ENCODE measurements around the gene MTRF1.
"Not testable (repeated sequence)": the region's sequence is repeated elsewhere in the genome, so short reads cannot be mapped to it uniquely, and the experiment has no call there.

MTRF1 gene

DNA sequence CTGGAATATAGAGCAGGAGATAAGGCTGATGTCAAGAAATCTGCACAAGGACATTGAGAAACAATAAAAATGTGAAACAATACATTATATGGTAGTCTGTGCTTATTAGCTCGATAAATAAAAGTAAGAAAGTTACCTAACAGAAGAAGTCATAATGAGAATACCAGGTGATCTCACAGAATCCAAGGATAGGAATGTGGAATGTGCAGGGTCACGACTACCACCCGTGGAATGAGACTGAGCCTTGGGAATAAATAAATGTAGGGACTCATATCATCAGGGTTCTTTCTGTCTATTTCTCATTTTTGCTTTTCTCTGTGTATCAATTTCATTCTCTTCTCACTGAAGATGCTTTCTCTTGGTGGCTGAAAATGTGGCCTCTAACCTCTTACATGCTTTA, 43.0 kb downstream of the MTRF1 start:
- DNase-seq, result no peak

DNA sequence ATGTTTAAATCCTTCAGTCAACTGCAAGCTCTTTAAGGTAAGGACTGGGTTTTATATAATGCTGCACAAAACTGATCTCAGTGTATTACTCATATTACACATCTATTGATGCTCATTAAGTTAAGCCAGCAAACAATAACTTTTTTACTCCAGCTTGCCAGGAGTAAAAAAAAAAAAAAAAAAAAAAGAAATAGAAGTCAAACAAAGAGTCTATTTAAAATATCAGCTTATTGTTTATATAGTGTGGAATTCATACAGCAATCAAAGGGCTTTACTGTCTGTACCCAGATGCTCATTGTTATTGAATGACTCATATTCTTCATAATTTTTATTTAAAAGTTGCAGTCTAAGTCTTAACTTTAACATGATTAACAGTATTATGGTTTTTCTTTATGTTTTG, 47.2 kb downstream of the MTRF1 start:
- no peak for DNase-seq

DNA sequence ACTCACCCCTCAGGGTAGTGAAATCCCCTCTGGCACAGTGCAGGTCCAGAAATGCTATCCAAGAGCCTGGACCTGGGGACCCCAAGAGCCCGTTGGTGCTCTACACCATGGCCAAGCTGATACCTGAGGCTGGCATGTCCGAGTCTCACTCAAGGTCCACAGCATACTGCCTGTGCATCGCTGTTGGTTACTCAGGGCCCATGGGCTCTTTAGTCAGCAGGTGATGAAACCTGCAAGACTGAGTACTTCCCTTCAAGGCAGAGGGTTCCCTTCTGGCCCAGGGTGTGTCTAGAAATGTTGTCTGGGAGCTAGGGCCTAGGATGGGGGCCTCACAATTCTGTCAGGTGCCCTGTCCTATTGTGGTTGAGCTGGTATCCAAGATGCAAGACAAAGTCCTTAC, 49.5 kb downstream of the MTRF1 start:
- DNase-seq, result no peak

DNA sequence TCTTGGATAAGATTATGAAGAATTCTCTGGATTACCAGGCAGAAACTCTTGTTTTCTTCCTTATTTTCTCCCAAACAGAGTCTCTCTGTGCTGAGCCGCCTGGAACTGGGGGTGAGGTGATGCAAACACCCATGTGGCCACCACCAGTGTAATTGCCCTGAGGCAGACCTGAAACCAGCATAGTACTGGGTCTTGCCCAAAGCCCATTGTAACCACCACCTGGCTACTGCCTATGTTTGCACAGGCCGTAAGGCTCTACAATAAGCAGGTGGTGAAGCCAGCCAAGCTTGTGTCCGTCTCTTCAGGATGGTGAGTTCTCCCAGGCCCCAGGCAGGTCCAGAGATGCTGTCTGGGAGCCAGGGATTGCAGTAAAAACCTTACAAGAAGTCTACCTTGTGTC, 50.1 kb downstream of the MTRF1 start:
- DNase-seq, result no peak

DNA sequence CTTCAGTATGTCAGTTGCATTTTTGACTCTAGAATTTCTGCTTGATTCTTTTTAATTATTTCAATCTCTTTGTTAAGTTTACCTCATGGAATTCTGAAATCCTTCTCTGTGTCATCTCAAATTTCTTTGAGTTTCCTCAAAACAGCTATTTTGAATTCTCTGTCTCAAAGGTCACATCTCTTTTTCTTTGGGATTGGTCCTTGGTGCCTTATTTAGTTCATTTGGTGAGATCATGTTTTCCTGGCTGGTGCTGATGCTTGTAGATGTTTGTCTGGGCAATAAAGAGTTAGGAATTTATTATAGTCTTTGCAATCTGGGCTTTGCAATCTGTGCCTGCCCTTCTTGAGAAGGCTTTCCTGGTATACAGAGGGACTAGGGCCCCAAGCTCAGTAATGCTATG, 50.5 kb downstream of the MTRF1 start:
- DNase-seq, result no peak

DNA sequence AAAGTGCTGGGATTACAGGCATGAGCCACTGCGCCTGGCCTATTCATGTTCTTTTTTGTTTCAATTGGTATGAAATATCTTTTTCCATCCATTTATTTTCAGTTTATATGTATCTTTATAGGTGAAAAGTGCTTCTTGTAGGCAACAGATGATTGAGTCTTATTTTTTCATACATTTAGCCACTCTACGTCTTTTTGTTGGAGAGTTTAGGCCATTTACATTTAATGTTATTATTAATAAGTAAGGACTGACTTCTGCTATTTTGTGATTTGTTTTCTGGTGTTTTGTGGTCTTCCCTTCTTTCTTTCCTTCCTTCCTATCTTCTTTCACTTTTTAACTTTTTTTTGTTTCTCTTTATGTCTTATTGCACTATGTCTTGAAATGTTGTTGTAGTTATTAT, 52.3 kb downstream of the MTRF1 start:
- no peak for DNase-seq

DNA sequence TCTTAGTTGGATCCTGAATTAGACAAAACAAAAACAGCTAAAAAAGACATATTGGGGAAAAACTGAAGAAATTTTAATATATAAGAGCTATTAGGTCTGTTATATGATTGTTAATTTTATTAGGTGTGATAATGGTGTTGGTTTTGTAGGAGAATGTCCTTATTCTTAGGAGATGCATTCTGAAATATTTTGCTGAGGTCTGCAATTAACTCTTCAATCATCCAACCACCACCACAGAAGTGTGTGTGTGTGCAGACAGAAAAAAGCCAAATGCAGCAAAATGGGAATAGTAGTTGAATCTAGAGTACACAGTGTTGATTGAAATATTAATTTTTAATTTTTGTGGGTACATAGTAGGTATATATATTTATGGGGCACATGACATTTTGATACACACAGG, 56.9 kb downstream of the MTRF1 start:
- no peak for DNase-seq

DNA sequence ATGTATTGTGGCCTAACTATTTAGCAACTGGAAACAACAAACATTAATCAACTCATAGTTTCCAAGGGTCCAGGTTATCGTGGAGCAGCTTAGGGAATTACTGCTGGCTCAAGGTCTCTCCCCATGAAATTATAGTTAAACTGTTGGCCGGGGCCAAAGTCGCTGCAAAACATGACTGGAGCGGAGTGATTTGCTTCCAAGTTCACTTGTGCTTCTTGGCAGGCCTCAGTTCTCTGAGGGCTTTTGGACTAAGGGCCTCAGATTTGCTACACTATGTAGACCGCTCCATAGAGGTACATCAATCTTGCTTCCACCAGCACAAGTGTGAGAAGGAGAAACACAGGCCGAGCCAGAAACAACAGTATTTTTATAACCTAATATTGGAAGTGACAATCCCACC, 59.6 kb downstream of the MTRF1 start:
- no peak for DNase-seq

DNA sequence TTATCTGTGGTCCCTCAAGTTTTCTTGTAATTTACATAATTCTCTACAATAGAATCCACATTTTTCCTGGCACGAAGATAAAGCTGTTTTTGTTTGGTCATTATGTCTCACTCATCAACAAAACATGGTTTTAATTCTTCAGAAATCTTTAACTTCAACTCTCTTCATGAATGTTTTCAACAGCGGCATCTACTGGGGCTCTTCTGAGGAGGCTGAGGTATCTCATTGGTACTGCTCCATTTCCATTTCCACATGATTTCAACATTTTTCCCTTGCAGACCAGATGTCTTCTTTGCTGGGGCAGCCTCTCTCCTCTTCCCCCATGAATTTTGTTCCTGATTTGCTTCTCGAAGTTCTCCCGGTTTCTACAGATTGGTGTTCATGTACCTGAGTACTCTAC, 63.2 kb downstream of the MTRF1 start:
- no peak for DNase-seq

DNA sequence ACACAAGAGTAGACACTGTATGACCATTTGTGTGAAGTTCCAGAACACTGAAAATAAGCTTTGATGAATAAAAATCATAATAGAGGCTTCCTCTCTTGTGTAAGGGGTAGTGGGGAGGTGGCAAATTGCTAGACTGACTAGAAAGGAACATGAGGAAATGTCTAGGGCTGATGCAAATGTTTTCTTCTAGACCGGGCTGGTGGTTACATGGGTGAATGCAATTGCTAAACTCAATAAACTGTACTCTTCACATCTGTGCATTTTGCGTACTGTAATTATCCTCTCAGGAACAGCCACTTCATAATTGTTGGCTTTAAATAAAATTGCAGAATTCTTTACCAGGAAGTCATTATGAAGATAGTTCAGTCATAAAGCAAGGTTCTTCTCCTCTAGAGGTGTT, 63.9 kb downstream of the MTRF1 start:
- no peak for DNase-seq

DNA sequence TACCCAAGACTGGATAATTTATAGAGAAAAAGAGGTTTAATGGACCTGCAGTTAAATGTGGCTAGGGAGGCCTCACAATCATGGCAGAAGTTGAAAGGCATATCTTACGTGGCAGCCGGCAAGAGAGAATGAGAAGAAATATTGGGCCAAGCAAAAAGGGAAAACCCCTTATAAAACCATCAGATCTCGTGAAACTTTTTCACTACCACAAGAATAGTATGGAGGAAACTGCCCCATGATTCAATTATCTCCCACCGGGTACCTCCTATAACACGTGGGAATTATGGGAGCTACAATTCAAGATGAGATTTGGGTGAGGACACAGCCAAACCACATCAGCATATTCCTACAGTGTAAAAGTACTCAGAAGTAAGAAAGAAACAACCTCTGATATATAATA, 64.3 kb downstream of the MTRF1 start:
- DNase-seq, result no peak

DNA sequence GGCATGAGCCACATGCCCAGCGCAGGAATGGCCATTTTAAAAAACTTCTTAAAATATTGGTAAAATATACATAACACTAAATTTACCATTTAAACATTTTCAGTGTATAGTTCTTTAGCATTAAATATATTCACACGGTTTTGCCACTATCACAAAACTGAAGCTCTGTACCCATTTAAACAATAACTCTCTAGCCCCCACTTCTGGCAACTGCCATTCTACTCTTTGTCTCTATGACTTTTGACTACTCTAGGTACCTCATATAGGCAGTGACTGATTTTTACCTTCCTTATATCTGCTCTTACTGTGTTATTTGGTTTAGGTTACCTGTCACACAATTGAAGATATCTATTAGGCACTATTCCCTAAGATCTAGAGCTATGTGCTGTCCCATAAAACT, 66.8 kb downstream of the MTRF1 start:
- DNase-seq, result no peak

DNA sequence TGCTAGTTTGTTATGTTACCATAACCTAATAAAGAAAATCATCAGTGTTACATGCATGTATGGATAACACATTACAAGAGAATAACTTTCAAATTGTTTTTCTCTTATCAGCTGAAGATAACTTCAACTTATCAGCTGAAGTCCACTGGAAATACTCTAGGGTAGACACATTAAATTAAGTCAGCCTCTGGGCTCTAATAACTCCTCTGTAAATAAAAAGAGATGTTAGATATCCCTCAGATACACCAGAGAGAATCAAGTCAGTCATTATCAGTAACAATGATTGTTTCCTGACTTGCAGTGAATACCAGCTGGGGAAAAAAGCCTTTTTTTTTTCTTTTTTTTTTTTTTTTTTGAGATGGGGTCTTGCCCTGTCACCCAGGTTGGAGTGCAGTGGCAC, 67.4 kb downstream of the MTRF1 start:
- no peak for DNase-seq

DNA sequence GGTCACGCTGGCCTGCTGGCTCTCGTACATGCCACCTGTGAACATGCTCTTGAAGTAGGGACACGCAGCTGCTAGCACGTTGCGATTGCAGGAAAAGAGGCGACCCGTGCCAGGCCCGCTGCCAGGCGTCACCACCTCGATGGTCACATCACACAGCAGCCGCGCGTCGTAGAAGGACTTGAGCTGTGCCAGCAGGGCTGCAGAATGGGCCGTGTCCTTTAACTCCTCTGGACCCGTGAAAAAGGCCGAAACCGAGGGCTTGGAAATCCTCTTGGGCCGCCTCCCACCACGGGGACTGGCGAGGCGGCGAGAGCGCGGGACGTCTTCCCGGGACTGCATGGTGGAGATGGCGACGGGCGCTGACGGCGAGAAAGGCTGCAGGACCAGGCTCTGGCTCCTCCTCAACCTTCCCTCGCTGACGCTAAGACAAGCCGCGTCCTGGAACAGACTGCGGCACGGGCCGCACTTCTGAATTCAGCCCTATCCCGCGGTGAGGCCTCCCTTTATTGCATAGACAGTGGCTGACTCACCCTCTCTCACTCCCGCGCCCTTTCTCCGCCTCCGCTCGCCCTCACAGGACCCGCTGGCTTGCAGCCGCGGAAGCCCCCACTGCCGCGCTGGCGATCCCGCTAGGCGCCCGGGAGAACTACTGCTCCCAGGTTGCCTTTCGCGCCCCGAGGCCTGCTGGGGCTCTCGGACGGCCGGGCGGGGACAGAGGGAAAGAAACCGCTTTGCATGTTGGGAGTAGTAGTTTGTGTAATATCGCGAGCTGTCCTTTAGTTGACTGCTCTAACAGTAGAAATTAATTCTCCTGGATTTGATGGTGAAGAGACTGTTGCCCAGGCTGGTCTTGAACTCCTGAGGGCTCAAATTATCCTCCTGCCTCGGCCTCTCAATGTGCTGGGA, 69.2 kb downstream of the MTRF1 start, which contains the start of gene KBTBD7:
KBTBD7 (minus strand) TSS at position 651 of the 906 bp plus-strand sequence; CDS start at position 339, 312 bp downstream.
- peak; percentile 89 for DNase-seq

DNA sequence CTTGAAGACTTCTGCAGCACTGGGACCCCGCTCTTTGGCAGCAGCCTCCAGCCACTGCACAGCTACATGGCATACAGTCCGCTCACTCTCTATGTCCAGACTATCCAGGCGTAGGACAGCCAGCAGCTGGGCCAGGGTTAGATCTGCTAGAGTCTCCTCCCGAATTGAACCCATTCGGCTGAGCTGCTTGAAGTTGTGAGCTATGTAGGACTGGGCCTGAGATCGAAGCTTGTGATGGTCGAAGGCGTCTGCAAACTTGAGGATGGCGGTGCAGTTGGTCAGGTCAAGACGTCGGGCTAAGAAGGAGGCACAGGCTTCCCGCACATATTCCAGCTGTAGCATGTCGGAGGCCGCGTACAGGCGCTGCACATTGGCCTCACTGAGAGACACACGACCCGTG, 69.9 kb downstream of the MTRF1 start:
- DNase-seq, result no peak

DNA sequence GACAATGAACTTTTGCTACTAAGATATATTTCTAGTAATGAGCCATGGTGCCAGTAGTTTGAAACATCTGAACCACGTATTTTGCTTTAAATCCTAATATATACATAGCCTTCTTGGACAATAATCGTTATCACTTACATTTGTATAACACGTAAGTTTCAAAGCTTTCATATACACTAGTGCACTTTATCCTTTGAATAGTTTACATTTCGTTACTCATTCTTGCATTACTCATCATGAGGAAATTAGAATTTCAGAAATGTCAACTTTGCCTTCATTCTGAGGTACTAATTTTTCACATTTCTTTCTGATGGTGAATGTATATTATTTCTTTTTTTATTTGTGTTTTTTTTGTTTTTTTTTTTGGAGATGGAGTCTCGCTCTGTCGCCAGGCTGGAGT, 74.8 kb downstream of the MTRF1 start:
- no peak for DNase-seq

DNA sequence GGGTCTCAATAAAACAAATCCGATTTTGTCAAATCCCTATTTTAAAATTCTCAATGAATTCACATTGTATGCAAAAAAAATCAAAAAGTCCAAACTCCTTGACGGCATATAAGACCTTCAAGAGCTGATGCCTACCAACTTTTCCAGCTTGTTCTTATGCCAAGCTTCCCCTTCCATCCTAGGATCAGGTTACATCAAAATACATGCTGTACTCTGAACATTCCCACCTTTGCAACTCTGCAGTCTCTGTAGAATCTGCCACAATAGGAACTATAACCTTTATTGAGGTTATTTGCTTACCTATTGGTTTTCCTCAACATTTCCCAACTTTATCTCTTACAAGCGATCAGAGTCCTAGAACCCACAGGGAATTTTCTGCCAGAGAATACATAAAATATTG, 76.9 kb downstream of the MTRF1 start:
- no peak for DNase-seq

DNA sequence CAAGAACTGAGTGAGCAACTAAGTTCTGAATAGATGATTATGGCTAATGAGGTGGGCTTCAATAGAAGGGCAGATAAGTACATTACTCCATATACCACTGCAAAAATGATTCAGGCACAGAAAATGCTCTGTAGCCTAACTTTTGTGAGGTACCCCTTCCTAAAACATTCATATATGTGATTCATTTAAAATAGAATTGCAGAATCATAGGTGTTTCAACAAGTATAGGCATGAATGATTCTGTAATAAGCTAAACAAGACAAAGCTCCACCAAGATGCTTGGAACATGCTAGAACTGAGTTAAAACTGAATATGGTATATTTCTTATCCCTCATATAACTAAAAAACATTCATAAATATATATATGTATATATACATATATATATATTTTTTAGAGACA, 81.1 kb downstream of the MTRF1 start:
- no peak for DNase-seq

DNA sequence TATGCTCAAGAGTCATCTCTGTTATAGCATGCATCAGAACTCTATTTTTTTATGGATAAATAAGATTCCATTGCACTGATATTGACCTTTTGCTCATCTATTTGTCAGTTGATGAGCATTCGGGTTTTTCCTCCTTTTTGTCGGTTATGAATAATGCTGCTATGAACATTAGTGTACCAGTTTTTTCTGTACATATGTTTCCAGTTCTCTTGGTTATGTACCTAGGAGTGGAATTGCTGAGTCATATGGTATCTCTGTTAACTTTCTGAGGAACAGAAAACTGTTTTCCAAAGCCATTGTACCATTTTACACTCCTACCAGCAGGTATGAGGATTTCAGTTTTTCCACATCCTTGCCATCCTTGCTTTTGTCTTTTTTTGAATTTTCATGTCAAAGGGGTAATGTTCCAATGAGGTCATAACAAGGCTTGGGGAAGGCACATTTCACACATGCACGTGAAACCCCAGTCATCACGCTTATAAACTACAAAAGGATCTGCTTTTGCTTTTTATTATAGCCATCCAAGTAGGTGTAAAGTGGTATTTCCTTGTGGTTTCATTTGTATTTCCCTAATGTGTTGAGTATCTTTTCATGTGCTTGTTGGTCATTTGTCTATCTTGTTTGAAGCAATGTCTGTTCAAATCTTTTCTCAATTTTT, 83.7 kb downstream of the MTRF1 start:
- peak; percentile 57 for DNase-seq

DNA sequence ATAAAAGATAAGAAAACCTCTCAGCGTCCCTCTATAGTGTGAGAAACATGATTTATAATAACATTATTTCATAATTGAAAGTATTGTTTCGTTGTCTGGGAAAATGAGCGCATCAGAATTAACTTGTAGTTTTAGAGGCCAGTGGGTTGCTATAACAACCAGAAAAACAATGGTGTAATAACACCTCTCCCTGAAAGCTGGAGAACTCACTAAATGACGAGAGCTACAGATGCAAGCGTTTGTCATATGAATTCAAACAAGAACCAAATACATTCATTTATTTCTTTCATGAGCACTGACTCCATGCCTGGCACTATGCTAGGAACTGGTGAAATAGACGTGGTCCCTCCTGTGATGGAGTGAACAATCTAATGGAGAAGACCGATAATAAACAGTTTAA, 85.3 kb downstream of the MTRF1 start:
- no peak for DNase-seq

DNA sequence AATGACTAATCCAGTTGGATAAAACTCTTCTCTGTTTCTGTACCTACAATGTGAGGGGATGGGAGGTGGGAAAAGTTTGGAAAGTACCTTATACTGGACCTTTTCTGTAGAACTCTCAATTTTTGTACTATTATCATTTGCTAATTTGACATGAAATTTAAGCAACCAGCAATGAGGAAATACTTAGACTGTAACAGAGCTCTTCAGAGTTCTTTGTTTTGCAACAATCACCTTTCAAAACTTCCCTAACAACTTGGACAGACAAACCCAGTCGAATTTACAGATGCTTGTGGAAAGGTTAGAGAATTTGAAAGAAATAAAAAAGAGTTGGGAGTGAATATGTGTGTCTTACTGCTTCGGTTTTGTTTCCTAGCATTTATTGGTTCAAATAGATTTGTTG, 85.8 kb downstream of the MTRF1 start:
- no peak for DNase-seq

DNA sequence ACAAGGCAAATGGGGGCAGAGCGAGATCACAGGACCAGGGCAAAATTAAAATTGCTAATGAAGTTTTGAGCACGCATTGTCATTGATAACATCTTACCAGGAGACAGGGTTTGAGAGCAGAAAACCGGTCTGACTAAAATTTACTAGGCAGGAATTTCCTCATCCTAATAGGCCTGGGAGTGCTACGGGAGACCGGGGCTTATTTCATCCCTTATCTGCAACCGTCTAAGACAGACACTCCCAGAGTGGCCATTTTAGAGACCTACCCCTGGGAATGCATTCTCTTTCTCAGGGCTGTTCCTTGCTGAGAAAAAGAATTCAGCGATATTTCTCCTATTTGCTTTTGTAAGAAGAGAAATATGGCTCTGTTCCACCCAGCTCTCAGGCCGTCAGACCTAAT, 87.8 kb downstream of the MTRF1 start:
- DNase-seq, result not testable (repeated sequence)
